ENCODE measurements around the gene FXYD3.

- TF ChIP-seq CTCF (conservative IDR thresholded peaks at IDR 0.05; ENCODE audit: low read length): no peak
- no peak for TF ChIP-seq EZH2phosphoT487 (IDR thresholded peaks at IDR 0.05; ENCODE audit: borderline replicate concordance, low read depth, low read length)
Observed at GRCh38 chr19:35099155-35099896, 16.3 kb upstream of the FXYD3 start.

All from OCI-LY7 (cell line).